ENCODE results near the gene PTP4A2. TPM values are rescaled to one million over a fixed set of nuclear protein-coding genes. Genes with fewer than 3 reads are reported as not detected.

Gene PTP4A2
- total RNA-seq, 8 experiments from 2014 or later: 94.8 to 242 (median 200) TPM

- H3K27ac ChIP-seq: no peak overlapping the region
- WGBS, 10 experiments: 20 to 100% (median 68%) methylated on average over 1 to 3 of the region's 3 CpGs; no CpG with 5 or more reads in 1 of the 10 experiments
- in situ Hi-C loops (cut with MboI; ENCODE audit: low pct_unique_long_range_greater_than_20kb in 2 of 9, low sequenced_read_pairs in 9 of 9, unreplicated experiment in 9 of 9): no loop called here
- no peaks in the 10 kb centered on the region for H3K4me1 ChIP-seq (replicated peaks in 1 of 2)
- H3K4me3 ChIP-seq: no peak overlapping the region
- ATAC-seq (replicated peaks in 6 of 8): peak in 1 of 8 experiments; percentile 19
These were observed 68.7 kb downstream of the PTP4A2 start for GRCh38 chr1:31869449-31869848.

GRCh38 chr1:31868862-31869261 lies 69.3 kb downstream of the PTP4A2 start:
- in situ Hi-C loops (cut with MboI; ENCODE audit: low pct_unique_long_range_greater_than_20kb in 2 of 9, low sequenced_read_pairs in 9 of 9, unreplicated experiment in 9 of 9): no loop called here
- Histone ChIP-seq H3K27ac (no peak overlapping the region), H3K4me3 (no peak overlapping the region), H3K4me1 (replicated peaks in 1 of 2) (no peaks in the 10 kb centered on the region)
- ATAC-seq (replicated peaks in 6 of 8): no peak
- WGBS, 10 experiments: 43 to 100% (median 87%) methylated on average over 1 to 3 of the region's 3 CpGs; no CpG with 5 or more reads in 1 of the 10 experiments

DNA sequence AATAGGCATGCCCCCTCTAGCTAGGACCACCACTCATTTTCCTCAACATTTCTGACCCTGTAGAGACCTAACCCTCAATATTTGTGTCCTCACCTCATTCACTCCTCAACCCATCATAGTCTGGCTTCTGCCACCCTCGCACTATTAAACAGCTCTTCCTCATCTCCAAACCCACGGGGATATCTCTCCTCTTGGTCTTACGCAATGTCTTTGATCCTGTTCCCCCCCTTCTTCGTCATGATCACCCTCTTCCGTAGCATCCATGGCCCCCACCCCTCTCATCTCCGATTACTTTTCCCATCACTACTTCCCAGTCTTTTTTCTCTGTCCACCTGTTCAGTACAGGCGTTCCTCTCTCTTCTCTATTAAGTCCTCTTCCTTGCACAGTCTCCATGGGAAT lies 70.6 kb downstream of the PTP4A2 start:
- no peak for ATAC-seq (replicated peaks in 6 of 8)
- in situ Hi-C loops (cut with MboI; ENCODE audit: low pct_unique_long_range_greater_than_20kb in 2 of 9, low sequenced_read_pairs in 9 of 9, unreplicated experiment in 9 of 9): no loop called here
- 51 to 100% (median 83%) methylated on average over 2 to 7 of the region's 7 CpGs; no CpG with 5 or more reads in 1 of the 10 experiments for WGBS, 10 experiments
- H3K4me3 ChIP-seq: no peak overlapping the region
- H3K4me1 ChIP-seq (replicated peaks in 1 of 2): no peaks in the 10 kb centered on the region
- no peak overlapping the region for H3K27ac ChIP-seq

DNA sequence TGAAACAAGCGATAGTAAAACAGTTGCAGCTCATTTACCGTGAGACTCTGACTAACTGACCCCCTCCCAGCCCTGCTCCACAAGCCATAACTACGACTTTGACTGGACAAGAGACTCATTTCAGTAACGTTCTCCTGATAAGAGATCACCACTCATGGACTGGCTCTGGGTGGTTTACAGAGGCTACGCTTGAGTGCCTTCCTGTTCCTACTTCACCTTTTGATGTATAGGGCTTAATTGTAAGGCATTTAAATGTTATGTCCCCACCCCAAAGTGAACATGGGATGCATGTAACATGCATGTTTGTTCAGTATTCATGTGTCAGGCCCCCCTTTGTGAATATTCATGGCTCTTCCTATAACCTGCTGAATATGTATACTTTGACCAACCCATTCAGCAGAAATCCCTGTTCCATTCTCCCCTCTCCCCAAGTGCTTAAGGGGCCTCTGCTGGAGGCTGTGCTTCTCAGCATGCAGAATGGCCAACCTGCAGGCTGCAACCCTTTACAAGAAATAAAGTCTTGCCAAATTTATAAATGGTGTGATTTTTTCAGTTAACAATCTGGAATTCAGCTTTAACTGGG lies 71.6 kb downstream of the PTP4A2 start:
- Histone ChIP-seq H3K27ac (no peak overlapping the region), H3K4me3 (no peak overlapping the region), H3K4me1 (replicated peaks in 1 of 2) (no peaks in the 10 kb centered on the region)
- in situ Hi-C loops (cut with MboI; ENCODE audit: low pct_unique_long_range_greater_than_20kb in 2 of 9, low sequenced_read_pairs in 9 of 9, unreplicated experiment in 9 of 9): no loop called here
- WGBS, 10 experiments: 37 to 88% (median 63%) methylated on average over 2 to 5 of the region's 5 CpGs; no CpG with 5 or more reads in 3 of the 10 experiments
- peak in 6 of 8 experiments; percentile 30 to 92 (median 62) for ATAC-seq (replicated peaks in 6 of 8)

DNA sequence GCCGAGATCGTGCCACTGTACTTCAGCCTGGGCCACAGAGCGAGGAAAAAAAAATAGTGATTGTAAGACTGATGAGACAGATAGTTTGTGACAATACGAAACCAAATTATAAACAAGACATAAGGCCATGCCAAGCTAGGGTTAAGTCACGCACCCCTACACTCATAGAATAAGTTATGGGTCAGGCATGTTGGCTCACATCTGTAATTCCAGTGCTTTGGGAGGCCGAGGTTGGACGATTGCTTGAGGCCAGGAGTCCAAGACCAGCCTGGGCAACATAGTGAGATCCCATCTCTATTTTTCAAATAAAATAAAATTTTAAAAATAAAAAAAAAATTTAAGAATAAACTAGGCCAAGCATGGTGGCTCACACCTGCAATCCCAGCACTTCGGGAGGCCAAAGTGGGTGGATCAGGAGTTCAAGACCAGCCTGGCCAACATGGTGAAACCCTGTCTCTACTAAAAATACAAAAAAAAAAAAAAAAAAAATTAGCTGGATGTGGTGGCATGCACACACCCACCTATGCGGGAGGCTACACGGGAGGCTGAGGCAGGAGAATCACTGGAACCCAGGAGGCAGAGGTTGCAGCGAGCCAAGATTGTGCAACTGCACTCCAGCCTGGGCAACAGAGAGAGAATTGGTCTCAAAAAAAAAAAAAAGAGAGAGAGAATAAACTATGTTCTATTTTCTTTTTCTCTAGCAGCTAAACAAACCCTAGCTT lies 72.3 kb downstream of the PTP4A2 start:
- Histone ChIP-seq H3K4me1 (replicated peaks in 1 of 2) (no peaks in the 10 kb centered on the region), H3K4me3 (no peak overlapping the region), H3K27ac (no peak overlapping the region)
- no peak for ATAC-seq (replicated peaks in 6 of 8)
- in situ Hi-C loops (cut with MboI; ENCODE audit: low pct_unique_long_range_greater_than_20kb in 2 of 9, low sequenced_read_pairs in 9 of 9, unreplicated experiment in 9 of 9): no loop called here
- 46 to 99% (median 87%) methylated on average over 2 to 11 of the region's 11 CpGs for WGBS, 10 experiments

DNA sequence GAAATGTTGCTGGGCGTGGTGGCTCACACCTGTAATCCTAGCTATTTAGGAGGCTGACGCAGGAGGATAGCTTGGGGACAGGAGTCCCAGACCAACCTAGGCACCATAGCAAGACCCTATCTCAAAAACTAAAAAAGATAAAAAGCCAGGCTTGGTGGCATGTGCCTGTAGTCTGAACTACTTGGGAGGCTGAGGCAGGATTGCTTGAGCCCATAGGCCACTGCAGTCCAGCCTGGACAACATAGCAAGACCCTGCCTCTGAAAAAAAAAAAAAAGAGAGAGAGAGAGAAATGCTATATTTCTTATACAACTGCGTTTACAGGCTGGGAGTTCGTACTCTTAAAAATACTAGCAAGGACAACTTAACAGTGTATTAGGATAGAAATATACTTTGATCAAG lies 76.1 kb downstream of the PTP4A2 start:
- 73 to 100% (median 90%) methylated on average over 1 to 4 of the region's 4 CpGs; no CpG with 5 or more reads in 1 of the 10 experiments for WGBS, 10 experiments
- Histone ChIP-seq H3K27ac (no peak overlapping the region), H3K4me3 (no peak overlapping the region), H3K4me1 (replicated peaks in 1 of 2) (no peaks in the 10 kb centered on the region)
- in situ Hi-C loops (cut with MboI; ENCODE audit: low pct_unique_long_range_greater_than_20kb in 2 of 9, low sequenced_read_pairs in 9 of 9, unreplicated experiment in 9 of 9): no loop called here
- no peak for ATAC-seq (replicated peaks in 6 of 8)

GRCh38 chr1:31861346-31861745 lies 76.8 kb downstream of the PTP4A2 start:
- no peak for ATAC-seq (replicated peaks in 6 of 8)
- 0 to 79% (median 53%) methylated on average over 1 to 5 of the region's 5 CpGs; no CpG with 5 or more reads in 2 of the 10 experiments for WGBS, 10 experiments
- H3K27ac ChIP-seq: no peak overlapping the region
- in situ Hi-C loops (cut with MboI; ENCODE audit: low pct_unique_long_range_greater_than_20kb in 2 of 9, low sequenced_read_pairs in 9 of 9, unreplicated experiment in 9 of 9): no loop called here
- no peaks in the 10 kb centered on the region for H3K4me1 ChIP-seq (replicated peaks in 1 of 2)
- H3K4me3 ChIP-seq: no peak overlapping the region

DNA sequence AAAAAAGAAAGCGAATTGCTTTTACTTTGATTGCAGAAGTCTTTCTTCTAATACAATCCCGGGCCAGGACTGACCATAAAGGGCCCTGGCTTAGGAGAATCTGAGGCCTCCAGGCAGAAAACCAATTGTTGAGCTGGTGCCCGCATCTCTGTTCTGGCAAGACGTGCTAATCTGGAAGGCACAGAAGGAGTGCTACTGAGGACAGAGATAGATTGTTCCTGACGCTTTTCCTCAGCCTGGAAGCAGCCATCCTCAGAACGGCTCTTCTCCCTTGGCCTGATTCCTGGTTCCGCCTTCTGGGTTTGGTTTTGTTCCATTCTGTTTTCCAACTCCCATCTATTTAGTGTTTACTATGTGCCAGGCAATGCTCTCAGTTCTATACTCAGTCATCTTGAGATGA lies 77.6 kb downstream of the PTP4A2 start:
- H3K4me3 ChIP-seq: no peak overlapping the region
- 19 to 100% (median 88%) methylated on average over 1 to 5 of the region's 7 CpGs; no CpG with 5 or more reads in 1 of the 10 experiments for WGBS, 10 experiments
- in situ Hi-C loops (cut with MboI; ENCODE audit: low pct_unique_long_range_greater_than_20kb in 2 of 9, low sequenced_read_pairs in 9 of 9, unreplicated experiment in 9 of 9): no loop called here
- peaks cover 0 to 2% of the 10 kb centered on the region in 2 donors for H3K4me1 ChIP-seq (replicated peaks in 1 of 2)
- ATAC-seq (replicated peaks in 6 of 8): no peak
- H3K27ac ChIP-seq: no peak overlapping the region

GRCh38 chr1:31859719-31860118 lies 78.4 kb downstream of the PTP4A2 start:
- peaks cover 3 to 8% of the 10 kb centered on the region in 2 donors for H3K4me1 ChIP-seq (replicated peaks in 1 of 2)
- no peak overlapping the region for H3K27ac ChIP-seq
- ATAC-seq (replicated peaks in 6 of 8): no peak
- H3K4me3 ChIP-seq: no peak overlapping the region
- WGBS, 10 experiments: 60 to 90% (median 72%) methylated on average over 1 to 2 of the region's 2 CpGs; no CpG with 5 or more reads in 5 of the 10 experiments
- in situ Hi-C loops (cut with MboI; ENCODE audit: low pct_unique_long_range_greater_than_20kb in 2 of 9, low sequenced_read_pairs in 9 of 9, unreplicated experiment in 9 of 9): no loop called here

- H3K27ac ChIP-seq: no peak overlapping the region
- no peak for ATAC-seq (replicated peaks in 6 of 8)
- WGBS, 10 experiments: 70 to 100% (median 93%) methylated on average over 2 to 3 of the region's 3 CpGs; no CpG with 5 or more reads in 2 of the 10 experiments
- no peak overlapping the region for H3K4me3 ChIP-seq
- in situ Hi-C loops (cut with MboI; ENCODE audit: low pct_unique_long_range_greater_than_20kb in 2 of 9, low sequenced_read_pairs in 9 of 9, unreplicated experiment in 9 of 9): no loop called here
- H3K4me1 ChIP-seq (replicated peaks in 1 of 2): peaks cover 3 to 8% of the 10 kb centered on the region in 2 donors
These were observed 79.1 kb downstream of the PTP4A2 start for GRCh38 chr1:31859044-31859443.

GRCh38 chr1:31857863-31858262 lies 80.3 kb downstream of the PTP4A2 start:
- in situ Hi-C loops (cut with MboI; ENCODE audit: low pct_unique_long_range_greater_than_20kb in 2 of 9, low sequenced_read_pairs in 9 of 9, unreplicated experiment in 9 of 9): no loop called here
- 51 to 100% (median 85%) methylated on average over 1 to 6 of the region's 6 CpGs; no CpG with 5 or more reads in 1 of the 10 experiments for WGBS, 10 experiments
- Histone ChIP-seq H3K4me1 (replicated peaks in 1 of 2) (peaks cover 3 to 8% of the 10 kb centered on the region in 2 donors), H3K4me3 (no peak overlapping the region), H3K27ac (no peak overlapping the region)
- ATAC-seq (replicated peaks in 6 of 8): no peak
